H9 (cell line): Measurements from ENCODE around the gene MAPK8IP3. TPM values are rescaled to one million over a fixed set of nuclear protein-coding genes. Genes with fewer than 3 reads are reported as not detected.

Experiments
- DNase-seq: peaks from one replicate; pipeline ENCODE4 v3.0.0-alpha.2; 2017
- H2AFZ ChIP-seq: one replicate; pipeline ENCODE4 v1.6.1; 2013; ENCODE audit warnings: mild to moderate bottlenecking, low read length, control low read depth, moderate library complexity
- H2AK5ac ChIP-seq: 2 replicates; pipeline ENCODE4 v1.6.1; 2013; ENCODE audit warnings: low read length, control low read depth, mixed read lengths; ENCODE audit not compliant: insufficient read length
- H2BK120ac ChIP-seq: one replicate; pipeline ENCODE4 v1.6.1; 2013; ENCODE audit warnings: low read depth, mild to moderate bottlenecking, low read length, control low read depth, inconsistent platforms; ENCODE audit not compliant: poor library complexity, severe bottlenecking
- H2BK12ac ChIP-seq: 2 replicates; pipeline ENCODE4 v1.6.1; 2013; ENCODE audit warnings: low read length, control low read depth, mixed read lengths, low read depth; ENCODE audit not compliant: insufficient read length
- H2BK15ac ChIP-seq: 2 replicates; pipeline ENCODE4 v1.6.1; 2013; ENCODE audit warnings: low read depth, low read length, control low read depth
- H2BK20ac ChIP-seq: one replicate; pipeline ENCODE4 v1.6.1; 2013; ENCODE audit warnings: low read depth, mild to moderate bottlenecking, low read length, control low read depth, inconsistent platforms; ENCODE audit not compliant: poor library complexity, severe bottlenecking
- H2BK5ac ChIP-seq: 2 replicates; pipeline ENCODE4 v1.6.1; 2013; ENCODE audit warnings: low read length, control low read depth, mixed read lengths; ENCODE audit not compliant: insufficient read length
- H3K14ac ChIP-seq: 2 replicates; pipeline ENCODE4 v1.6.1; 2013; ENCODE audit warnings: low read length, control low read depth; ENCODE audit not compliant: insufficient read depth
- H3K18ac ChIP-seq: 2 replicates; pipeline ENCODE4 v1.6.1; 2013; ENCODE audit warnings: low read depth, mild to moderate bottlenecking, mixed read lengths, low read length, control low read depth; ENCODE audit not compliant: insufficient read length
- H3K23ac ChIP-seq: 2 replicates; pipeline ENCODE4 v1.6.1; 2013; ENCODE audit warnings: low read length, control low read depth, mixed read lengths, low read depth; ENCODE audit not compliant: insufficient read length
- H3K23me2 ChIP-seq: 2 replicates; pipeline ENCODE4 v1.6.1; 2013; ENCODE audit warnings: low read depth, mild to moderate bottlenecking, mixed read lengths, low read length, control low read depth; ENCODE audit not compliant: insufficient read length, poor library complexity, severe bottlenecking
- H3K27ac ChIP-seq: 2 replicates; pipeline ENCODE4 v1.5.1; 2013; ENCODE audit warnings: low read length, control low read depth, mixed read lengths, low read depth; ENCODE audit not compliant: insufficient read length
- H3K27me3 ChIP-seq: 2 replicates; pipeline ENCODE4 v1.6.1; 2013; ENCODE audit warnings: low read length, control low read depth, inconsistent platforms; ENCODE audit not compliant: insufficient read depth
- H3K4ac ChIP-seq: 2 replicates; pipeline ENCODE4 v1.6.1; 2013; ENCODE audit warnings: low read depth, mild to moderate bottlenecking, control low read depth, inconsistent platforms, low read length, moderate library complexity
- H3K4me1 ChIP-seq: 2 replicates; pipeline ENCODE4 v1.6.1; 2013; ENCODE audit warnings: low read length, control low read depth, inconsistent platforms; ENCODE audit not compliant: insufficient read depth
- H3K4me2 ChIP-seq: 2 replicates; pipeline ENCODE4 v1.6.1; 2013; ENCODE audit warnings: low read length, control low read depth, mixed read lengths; ENCODE audit not compliant: insufficient read length, insufficient read depth
- H3K56ac ChIP-seq: 2 replicates; pipeline ENCODE4 v1.6.1; 2013; ENCODE audit warnings: low read depth, mild to moderate bottlenecking, mixed read lengths, low read length, control low read depth; ENCODE audit not compliant: insufficient read length
- H3K79me1 ChIP-seq: 2 replicates; pipeline ENCODE4 v1.6.1; 2013; ENCODE audit warnings: low read depth, mild to moderate bottlenecking, moderate library complexity, low read length, control low read depth, inconsistent platforms; ENCODE audit not compliant: insufficient read depth, poor library complexity, severe bottlenecking
- H3K79me2 ChIP-seq: 2 replicates; pipeline ENCODE4 v1.6.1; 2013; ENCODE audit warnings: low read length, control low read depth, inconsistent platforms; ENCODE audit not compliant: insufficient read depth
- H3K9ac ChIP-seq: 2 replicates; pipeline ENCODE4 v1.6.1; 2013; ENCODE audit warnings: low read length, control low read depth, mixed read lengths; ENCODE audit not compliant: insufficient read length; ENCODE audit errors: extremely low read depth
- H3K9me3 ChIP-seq: one replicate; pipeline ENCODE4 v1.6.1; 2013; ENCODE audit warnings: low read depth, low read length, inconsistent platforms; ENCODE audit not compliant: control insufficient read depth
- H3T11ph ChIP-seq: one replicate; pipeline ENCODE4 v1.6.1; 2013; ENCODE audit warnings: mild to moderate bottlenecking, low read length, control low read depth, inconsistent platforms
- H4K20me1 ChIP-seq: one replicate; pipeline ENCODE4 v1.6.1; 2013; ENCODE audit not compliant: control insufficient read depth, insufficient read length, insufficient read depth
- H4K5ac ChIP-seq: 2 replicates; pipeline ENCODE4 v1.6.1; 2013; ENCODE audit warnings: low read depth, mild to moderate bottlenecking, mixed read lengths, low read length, control low read depth; ENCODE audit not compliant: insufficient read length
- H4K8ac ChIP-seq: replicated peaks from 2 replicates; pipeline ENCODE4 v1.6.1; 2013; ENCODE audit warnings: low read length, control low read depth, mixed read lengths, low read depth; ENCODE audit not compliant: insufficient read length
- H4K91ac ChIP-seq: 2 replicates; pipeline ENCODE4 v1.6.1; 2013; ENCODE audit warnings: low read depth, mild to moderate bottlenecking, moderate library complexity, mixed read lengths, low read length, control low read depth; ENCODE audit not compliant: insufficient read length
- H3K27ac Mint-ChIP-seq, 3 experiments: 2 replicates in 2 of 3; 3 replicates in 1 of 3; pipeline ENCODE4 v1.8.0; 2020 to 2021; ENCODE audit warnings: mixed read lengths in 3 of 3, mild to moderate bottlenecking in 1 of 3, moderate library complexity in 1 of 3
- H3K27me3 Mint-ChIP-seq: 2 replicates; pipeline ENCODE4 v1.8.0; 2021; ENCODE audit warnings: low read depth, mild to moderate bottlenecking, moderate library complexity, mixed read lengths
- H3K36me3 Mint-ChIP-seq, 3 experiments: 2 replicates in 2 of 3; 3 replicates in 1 of 3; pipeline ENCODE4 v1.8.0; 2020 to 2021; ENCODE audit warnings: low read depth in 3 of 3, mixed read lengths in 3 of 3; ENCODE audit not compliant: insufficient read depth in 1 of 3
- H3K4me1 Mint-ChIP-seq, 2 experiments: 2 replicates each; pipeline ENCODE4 v1.8.0; 2020; ENCODE audit warnings: mixed read lengths in 2 of 2
- H3K4me3 Mint-ChIP-seq, 2 experiments: 2 replicates in 1 of 2; 3 replicates in 1 of 2; pipeline ENCODE4 v1.8.0; 2020 to 2021; ENCODE audit warnings: mild to moderate bottlenecking in 2 of 2, mixed read lengths in 2 of 2, moderate library complexity in 1 of 2
- H3K9me3 Mint-ChIP-seq, 2 experiments: 2 replicates in 1 of 2; 3 replicates in 1 of 2; pipeline ENCODE4 v1.8.0; 2020; ENCODE audit warnings: mild to moderate bottlenecking in 2 of 2, mixed read lengths in 2 of 2, moderate library complexity in 1 of 2
- CTCF ChIP-seq: fragments of 200-600 bp; sonication (generic); conservative IDR thresholded peaks from 3 replicates; pipeline ENCODE4 v1.8.0; 2021; ENCODE audit warnings: antibody characterized with exemption, mild to moderate bottlenecking
- WGBS: extraction: QIAGEN DNeasy Blood & Tissue Kit; methylation state at CpG from one replicate; pipeline ENCODE4 v1.1.7; 2013; ENCODE audit warnings: missing lambda C conversion rate, low lambda C conversion rate, mixed read lengths; ENCODE audit not compliant: insufficient read length; ENCODE audit errors: extremely low coverage; 5-methylcytosine and 5-hydroxymethylcytosine counted together
- total RNA-seq: library from RNA; stranded (reverse); gene quantifications from 2 replicates; pipeline ENCODE4 v1.2.1, GENCODE V29; 2021

Gene MAPK8IP3
- total RNA-seq, 1 experiment from 2014 or later: 51.3 TPM

DNA sequence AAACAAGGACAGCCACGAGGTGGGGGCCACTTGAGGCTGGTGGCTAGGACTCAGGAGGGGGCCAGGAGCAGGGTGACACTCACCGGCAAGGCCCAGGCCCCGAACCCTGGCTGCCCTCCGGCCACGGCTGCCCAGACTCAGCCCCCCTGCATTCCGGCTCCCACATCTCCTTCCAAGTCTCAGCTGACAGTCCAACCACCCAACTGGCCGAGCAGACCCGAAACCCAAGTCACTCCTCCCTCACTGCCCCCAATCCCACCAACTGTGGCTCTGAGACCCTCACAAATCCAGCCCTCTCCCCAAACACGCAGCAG lies 111.2 kb downstream of the MAPK8IP3 start:
- no peaks in the 10 kb centered on the region for H3K23me2 ChIP-seq
- no peak overlapping the region for H3K18ac ChIP-seq
- H4K5ac ChIP-seq: no peak overlapping the region
- Mint-ChIP-seq H3K9me3 (no peaks in the 10 kb centered on the region), H3K36me3 (peaks cover 4 to 17% (median 16%) of the 10 kb centered on the region in 3 experiments; a peak in 6 of 7 replicates), H3K4me3 (no peak overlapping the region; a peak in 1 of 5 replicates), H3K27me3 (no peaks in the 10 kb centered on the region; the same call in 1 of the 2 replicates), H3K27ac (0 out of 7 replicates have a peak overlapping the region, but pooled peaks of 1 of the 3 experiments have one; percentile 40), H3K4me1 (peaks cover 0 to 3% of the 10 kb centered on the region in 2 experiments; a peak in 2 of 4 replicates)
- no peaks in the 10 kb centered on the region for H4K20me1 ChIP-seq
- H3K14ac ChIP-seq: no peak overlapping the region
- H3K79me1 ChIP-seq: no peaks in the 10 kb centered on the region
- H3T11ph ChIP-seq: no peak overlapping the region
- H3K56ac ChIP-seq: no peak overlapping the region
- H2AFZ ChIP-seq: no peak overlapping the region
- H4K8ac ChIP-seq: no peak overlapping the region
- H3K4me2 ChIP-seq: no peak overlapping the region
- H3K9me3 ChIP-seq: no peaks in the 10 kb centered on the region
- no peak overlapping the region for H2BK20ac ChIP-seq
- no CpG with 5 or more reads among the region's 9 CpGs for WGBS
- no peak overlapping the region for H3K27ac ChIP-seq
- no peak overlapping the region for H2BK5ac ChIP-seq
- H3K79me2 ChIP-seq: no peaks in the 10 kb centered on the region
- no peaks in the 10 kb centered on the region for H3K27me3 ChIP-seq
- H2BK12ac ChIP-seq: no peak overlapping the region
- H2AK5ac ChIP-seq: no peak overlapping the region
- no peak overlapping the region for H2BK120ac ChIP-seq
- no peak overlapping the region for H3K23ac ChIP-seq
- no peak for TF ChIP-seq CTCF
- H3K4me1 ChIP-seq: no peaks in the 10 kb centered on the region
- no peak overlapping the region for H4K91ac ChIP-seq
- no peak overlapping the region for H3K9ac ChIP-seq
- no peak overlapping the region for H3K4ac ChIP-seq
- no peak for DNase-seq
- H2BK15ac ChIP-seq: no peak overlapping the region
